Esophagus squamous epithelium (tissue), 5 donors: ENCODE measurements around the gene PPFIA4. TPM values are rescaled to one million over a fixed set of nuclear protein-coding genes. Genes with fewer than 3 reads are reported as not detected.

Experiments
- DNase-seq: peaks from one replicate; lab custom pipeline; 2025; lab: John Stamatoyannopoulos, UW
- H3K27ac ChIP-seq, 4 donors: fragments of 200-600 bp; sonication (generic); one replicate each; pipeline ENCODE4 v1.5.1; 2016 to 2019; ENCODE audit warnings: mild to moderate bottlenecking in 1 of 4
- H3K27me3 ChIP-seq, 4 donors: fragments of 200-600 bp; sonication (generic); 1 replicate in 3 of 4; 2 replicates in 1 of 4; pipeline versions ENCODE4 v1.5.1 to v1.6.0; 2017 to 2021; ENCODE audit warnings: antibody characterized with exemption in 1 of 4
- H3K36me3 ChIP-seq, 3 donors: fragments of 200-600 bp; sonication (generic); one replicate each; pipeline ENCODE4 v1.5.1; 2016 to 2019
- H3K4me1 ChIP-seq, 3 donors: fragments of 200-600 bp; sonication (generic); one replicate each; pipeline ENCODE4 v1.5.1; 2017 to 2019
- H3K4me3 ChIP-seq, 4 donors: fragments of 200-600 bp; sonication (generic); 1 replicate in 3 of 4; 2 replicates in 1 of 4; pipeline ENCODE4 v1.5.1; 2016 to 2019; ENCODE audit warnings: mild to moderate bottlenecking in 2 of 4, moderate library complexity in 1 of 4
- H3K9me3 ChIP-seq, 3 donors: fragments of 200-600 bp; sonication (generic); one replicate each; pipeline ENCODE4 v1.5.1; 2016 to 2019
- POLR2A ChIP-seq, 4 donors: fragments of 450-650 bp; IDR thresholded peaks; one replicate each; pipeline ENCODE4 v1.6.1; 2017; ENCODE audit warnings: antibody characterized with exemption in 4 of 4, mild to moderate bottlenecking in 4 of 4, moderate library complexity in 3 of 4
- WGBS, 2 donors: methylation state at CpG; one replicate each; pipeline ENCODE4 v1.1.5; 2018; 5-methylcytosine and 5-hydroxymethylcytosine counted together
- intact Hi-C: fragments of 100-400 bp; cut with DNase I; formaldehyde crosslinking; loops from one replicate; pipeline ENCODE4 v1.15.0; 2022
- total RNA-seq, 4 donors: library from RNA; depleted of rRNA; stranded (reverse); fragments of >200 nt; gene quantifications; one replicate each; pipeline ENCODE4 v1.1.0, GENCODE V29; 2016
- TF ChIP-seq, protein P1 (sequence below), 6 experiments: fragments of 450-650 bp in 4 of 6; fragments of 200-600 bp in 2 of 6; sonication (generic) in 2 of 6; IDR thresholded peaks; one replicate each; pipeline ENCODE4 v1.5.1; 2016 to 2019; ENCODE audit warnings: antibody characterized with exemption in 6 of 6, mild to moderate bottlenecking in 4 of 6, moderate library complexity in 4 of 6
- donor health status: DM: yes; HTN: yes; CAD: no.

PPFIA4 gene
- total RNA-seq, 4 donors from 2014 or later: 0.35 to 1.7 (median 0.93) TPM

- H3K36me3 ChIP-seq: no peaks in the 10 kb centered on the region
- H3K27me3 ChIP-seq: peaks cover 0 to 7% (median 0%) of the 10 kb centered on the region in 4 donors
- H3K27ac ChIP-seq: no peak overlapping the region
- 37 to 51% methylated on average over 9 of the region's 10 CpGs for WGBS, 2 donors
- intact Hi-C loops: no loop called here
- no peak for TF ChIP-seq POLR2A (IDR thresholded peaks at IDR 0.05)
- TF ChIP-seq, protein P1, sequence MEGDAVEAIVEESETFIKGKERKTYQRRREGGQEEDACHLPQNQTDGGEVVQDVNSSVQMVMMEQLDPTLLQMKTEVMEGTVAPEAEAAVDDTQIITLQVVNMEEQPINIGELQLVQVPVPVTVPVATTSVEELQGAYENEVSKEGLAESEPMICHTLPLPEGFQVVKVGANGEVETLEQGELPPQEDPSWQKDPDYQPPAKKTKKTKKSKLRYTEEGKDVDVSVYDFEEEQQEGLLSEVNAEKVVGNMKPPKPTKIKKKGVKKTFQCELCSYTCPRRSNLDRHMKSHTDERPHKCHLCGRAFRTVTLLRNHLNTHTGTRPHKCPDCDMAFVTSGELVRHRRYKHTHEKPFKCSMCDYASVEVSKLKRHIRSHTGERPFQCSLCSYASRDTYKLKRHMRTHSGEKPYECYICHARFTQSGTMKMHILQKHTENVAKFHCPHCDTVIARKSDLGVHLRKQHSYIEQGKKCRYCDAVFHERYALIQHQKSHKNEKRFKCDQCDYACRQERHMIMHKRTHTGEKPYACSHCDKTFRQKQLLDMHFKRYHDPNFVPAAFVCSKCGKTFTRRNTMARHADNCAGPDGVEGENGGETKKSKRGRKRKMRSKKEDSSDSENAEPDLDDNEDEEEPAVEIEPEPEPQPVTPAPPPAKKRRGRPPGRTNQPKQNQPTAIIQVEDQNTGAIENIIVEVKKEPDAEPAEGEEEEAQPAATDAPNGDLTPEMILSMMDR (IDR thresholded peaks at IDR 0.05): no peak
- no peaks in the 10 kb centered on the region for H3K4me1 ChIP-seq
- H3K9me3 ChIP-seq: no peaks in the 10 kb centered on the region
- H3K4me3 ChIP-seq: no peak overlapping the region
- no peak for DNase-seq
These were observed 31.8 kb downstream of the PPFIA4 start for GRCh38 chr1:203057911-203058675.

- Histone ChIP-seq H3K27ac (no peak overlapping the region), H3K4me3 (no peak overlapping the region), H3K27me3 (peaks cover 0 to 2% (median 0%) of the 10 kb centered on the region in 4 donors), H3K36me3 (no peaks in the 10 kb centered on the region), H3K4me1 (no peaks in the 10 kb centered on the region), H3K9me3 (no peaks in the 10 kb centered on the region)
- DNase-seq: no peak
- intact Hi-C loops: no loop called here
- TF ChIP-seq, protein P1 (IDR thresholded peaks at IDR 0.05): no peak
- TF ChIP-seq POLR2A (IDR thresholded peaks at IDR 0.05): no peak
- no CpG with 5 or more reads among the region's 1 CpG for WGBS, 2 donors
These were observed 32.3 kb downstream of the PPFIA4 start for GRCh38 chr1:203058676-203058935.

- 61 to 66% methylated on average over 2 of the region's 2 CpGs for WGBS, 2 donors
- Histone ChIP-seq H3K4me3 (no peak overlapping the region), H3K4me1 (no peaks in the 10 kb centered on the region), H3K27me3 (no peaks in the 10 kb centered on the region), H3K36me3 (no peaks in the 10 kb centered on the region), H3K9me3 (no peaks in the 10 kb centered on the region), H3K27ac (no peak overlapping the region)
- intact Hi-C loops: no loop called here
- DNase-seq: no peak
- TF ChIP-seq, protein P1 (IDR thresholded peaks at IDR 0.05): no peak
- no peak for TF ChIP-seq POLR2A (IDR thresholded peaks at IDR 0.05)
These were observed 33.2 kb downstream of the PPFIA4 start for GRCh38 chr1:203059485-203059884.

- intact Hi-C loops: no loop called here
- no peaks in the 10 kb centered on the region for H3K36me3 ChIP-seq
- TF ChIP-seq POLR2A (IDR thresholded peaks at IDR 0.05): no peak
- TF ChIP-seq, protein P1 (IDR thresholded peaks at IDR 0.05): no peak
- H3K4me1 ChIP-seq: no peaks in the 10 kb centered on the region
- 83% methylated on average over 8 of the region's 11 CpGs; no CpG with 5 or more reads in 1 of the 2 donors for WGBS, 2 donors
- H3K27me3 ChIP-seq: no peaks in the 10 kb centered on the region
- no peak overlapping the region for H3K27ac ChIP-seq
- DNase-seq: no peak
- H3K9me3 ChIP-seq: no peaks in the 10 kb centered on the region
- H3K4me3 ChIP-seq: no peak overlapping the region
These were observed 33.8 kb downstream of the PPFIA4 start for GRCh38 chr1:203060115-203060514.

GRCh38 chr1:203063287-203063686, 37.0 kb downstream of the PPFIA4 start:
- H3K27me3 ChIP-seq: no peaks in the 10 kb centered on the region
- peaks cover 0 to 3% (median 0%) of the 10 kb centered on the region in 3 donors for H3K4me1 ChIP-seq
- H3K4me3 ChIP-seq: no peak overlapping the region
- no peaks in the 10 kb centered on the region for H3K36me3 ChIP-seq
- no peaks in the 10 kb centered on the region for H3K9me3 ChIP-seq
- WGBS, 2 donors: 55 to 65% methylated on average over 5 to 8 of the region's 8 CpGs
- DNase-seq: no peak
- no peak for TF ChIP-seq POLR2A (IDR thresholded peaks at IDR 0.05)
- TF ChIP-seq, protein P1 (IDR thresholded peaks at IDR 0.05): no peak
- H3K27ac ChIP-seq: no peak overlapping the region
- intact Hi-C loops: no loop called here
